HL-60 (cell line): ENCODE measurements around the gene LEMD3.

Experiments
- GABPA ChIP-seq: IDR thresholded peaks from 2 replicates; pipeline ENCODE4 v1.6.1; 2012; ENCODE audit warnings: low read depth
- TF ChIP-seq, protein P1 (sequence below): IDR thresholded peaks from one replicate; pipeline ENCODE4 v1.5.1; 2011; ENCODE audit warnings: low read length, control low read depth, inconsistent platforms; ENCODE audit not compliant: insufficient read depth

DNA sequence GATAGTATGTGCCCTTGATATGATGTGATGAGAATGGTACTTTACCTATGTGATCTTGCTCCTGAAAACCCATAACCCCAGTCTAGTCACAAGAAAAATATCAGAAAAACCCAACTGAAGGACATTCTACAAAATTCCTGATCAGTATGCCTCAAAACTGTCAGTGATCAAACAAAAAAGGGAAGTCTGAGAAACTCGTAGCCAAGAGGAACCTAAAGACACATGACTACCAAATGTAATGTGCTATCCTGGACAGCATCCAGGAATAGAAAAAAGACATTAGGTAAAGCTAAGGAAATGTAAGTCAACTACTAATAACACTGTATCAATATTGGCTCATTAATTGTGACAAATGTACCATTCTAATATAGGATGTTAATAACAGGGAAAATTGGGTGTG lies 44.1 kb upstream of the LEMD3 start:
- TF ChIP-seq, protein P1, sequence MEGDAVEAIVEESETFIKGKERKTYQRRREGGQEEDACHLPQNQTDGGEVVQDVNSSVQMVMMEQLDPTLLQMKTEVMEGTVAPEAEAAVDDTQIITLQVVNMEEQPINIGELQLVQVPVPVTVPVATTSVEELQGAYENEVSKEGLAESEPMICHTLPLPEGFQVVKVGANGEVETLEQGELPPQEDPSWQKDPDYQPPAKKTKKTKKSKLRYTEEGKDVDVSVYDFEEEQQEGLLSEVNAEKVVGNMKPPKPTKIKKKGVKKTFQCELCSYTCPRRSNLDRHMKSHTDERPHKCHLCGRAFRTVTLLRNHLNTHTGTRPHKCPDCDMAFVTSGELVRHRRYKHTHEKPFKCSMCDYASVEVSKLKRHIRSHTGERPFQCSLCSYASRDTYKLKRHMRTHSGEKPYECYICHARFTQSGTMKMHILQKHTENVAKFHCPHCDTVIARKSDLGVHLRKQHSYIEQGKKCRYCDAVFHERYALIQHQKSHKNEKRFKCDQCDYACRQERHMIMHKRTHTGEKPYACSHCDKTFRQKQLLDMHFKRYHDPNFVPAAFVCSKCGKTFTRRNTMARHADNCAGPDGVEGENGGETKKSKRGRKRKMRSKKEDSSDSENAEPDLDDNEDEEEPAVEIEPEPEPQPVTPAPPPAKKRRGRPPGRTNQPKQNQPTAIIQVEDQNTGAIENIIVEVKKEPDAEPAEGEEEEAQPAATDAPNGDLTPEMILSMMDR = no peak
- TF ChIP-seq GABPA = no peak
